GM23248 (cell line): ENCODE measurements around the gene XPC. TPM values are rescaled to one million over a fixed set of nuclear protein-coding genes. Genes with fewer than 3 reads are reported as not detected.

Source experiments
- DNase-seq: peaks from one replicate; pipeline ENCODE4 v3.0.0-alpha.2; 2015
- H2AFZ ChIP-seq: fragments of 200-600 bp; sonication (generic); 2 replicates; pipeline ENCODE4 v1.6.1; 2016; ENCODE audit warnings: antibody characterized with exemption
- H3F3A ChIP-seq: fragments of 200-600 bp; sonication (generic); 2 replicates; pipeline ENCODE4 v1.6.1; 2016; ENCODE audit warnings: mild to moderate bottlenecking, antibody characterized with exemption, mixed run types; ENCODE audit not compliant: insufficient read depth
- H3K27ac ChIP-seq: fragments of 200-600 bp; sonication (generic); 2 replicates; pipeline ENCODE4 v1.5.1; 2016; ENCODE audit warnings: mild to moderate bottlenecking
- H3K27me3 ChIP-seq: fragments of 200-600 bp; sonication (generic); replicated peaks from 2 replicates; pipeline ENCODE4 v1.6.1; 2016; ENCODE audit warnings: mild to moderate bottlenecking; ENCODE audit not compliant: insufficient read depth
- H3K36me3 ChIP-seq: fragments of 200-600 bp; sonication (generic); 2 replicates; pipeline ENCODE4 v1.6.1; 2016; ENCODE audit warnings: low read depth, mild to moderate bottlenecking
- H3K4me1 ChIP-seq: fragments of 200-600 bp; sonication (generic); 2 replicates; pipeline ENCODE4 v1.6.1; 2016; ENCODE audit warnings: mild to moderate bottlenecking; ENCODE audit not compliant: insufficient read depth
- H3K4me2 ChIP-seq: fragments of 200-600 bp; sonication (generic); one replicate; pipeline ENCODE4 v1.6.1; 2016; ENCODE audit warnings: mild to moderate bottlenecking; ENCODE audit not compliant: unreplicated experiment
- H3K4me3 ChIP-seq: fragments of 200-600 bp; sonication (generic); 2 replicates; pipeline ENCODE4 v1.5.1; 2016; ENCODE audit warnings: mild to moderate bottlenecking
- H3K79me2 ChIP-seq: fragments of 200-600 bp; sonication (generic); 2 replicates; pipeline ENCODE4 v1.6.1; 2016; ENCODE audit warnings: mild to moderate bottlenecking; ENCODE audit not compliant: insufficient read depth
- H3K9ac ChIP-seq: fragments of 200-600 bp; sonication (generic); 2 replicates; pipeline ENCODE4 v1.6.1; 2016; ENCODE audit warnings: mild to moderate bottlenecking
- H3K9me2 ChIP-seq: fragments of 200-600 bp; sonication (generic); 2 replicates; pipeline ENCODE4 v1.6.1; 2016; ENCODE audit warnings: mixed run types, mild to moderate bottlenecking, moderate library complexity; ENCODE audit not compliant: insufficient read depth
- H3K9me3 ChIP-seq: fragments of 200-600 bp; sonication (generic); one replicate; pipeline ENCODE4 v1.6.1; 2017; ENCODE audit warnings: low read depth
- H4K20me1 ChIP-seq: fragments of 200-600 bp; sonication (generic); 2 replicates; pipeline ENCODE4 v1.6.0; 2016; ENCODE audit not compliant: insufficient read depth
- EZH2 ChIP-seq: fragments of 200-600 bp; sonication (generic); IDR thresholded peaks from 2 replicates; pipeline ENCODE4 v1.6.1; 2018; ENCODE audit warnings: antibody characterized with exemption, mild to moderate bottlenecking; ENCODE audit not compliant: insufficient read depth, poor library complexity, severe bottlenecking
- EZH2phosphoT487 ChIP-seq: fragments of 200-600 bp; sonication (generic); IDR thresholded peaks from 2 replicates; pipeline ENCODE4 v1.6.1; 2018; ENCODE audit warnings: antibody characterized with exemption, moderate library complexity, mild to moderate bottlenecking, low read depth; ENCODE audit not compliant: insufficient read depth
- whole genome bisulfite sequencing, 2 experiments: methylation state at CpG; one replicate each; pipeline ENCODE4 v1.1.6; 2015 to 2017; ENCODE audit warnings: low lambda C conversion rate in 2 of 2, low coverage in 1 of 2; ENCODE audit errors: missing lambda C conversion rate in 2 of 2; 5-methylcytosine and 5-hydroxymethylcytosine counted together
- in situ Hi-C: fragments of 300-500 bp; cut with MboI; formaldehyde crosslinking; loops from 2 replicates; pipeline ENCODE4 v1.15.0; 2020
- polyA plus RNA-seq: library from polyadenylated mRNA; unstranded; fragments of >200 nt; fragmentation: Nextera tagmentation; extraction: Ambion mirVana; gene quantifications from 2 replicates; pipeline ENCODE4 v1.2.1, GENCODE V29; 2016
- total RNA-seq: library from RNA; depleted of rRNA; stranded (reverse); fragments of >200 nt; shearing (Covaris generic); gene quantifications from 2 replicates; pipeline ENCODE4 v1.2.3, GENCODE V29; 2014

XPC gene
- total and polyA plus RNA-seq, 2 experiments from 2014 or later: 42.4 to 62.1 TPM

GRCh38 chr3:14139771-14140170 lies 38.6 kb downstream of the XPC start:
- H3K4me3 ChIP-seq: no peak overlapping the region
- DNase-seq: peak; percentile 63
- H4K20me1 ChIP-seq: no peaks in the 10 kb centered on the region
- peaks cover 29% of the 10 kb centered on the region; the same call in 1 of the 2 replicates for H3K36me3 ChIP-seq
- no peaks in the 10 kb centered on the region for H3K27me3 ChIP-seq
- no peak for TF ChIP-seq EZH2phosphoT487
- TF ChIP-seq EZH2: no peak
- no peaks in the 10 kb centered on the region for H3K9me2 ChIP-seq
- 8 to 17% methylated on average over 5 of the region's 5 CpGs for WGBS, 2 experiments
- no peaks in the 10 kb centered on the region for H3K9me3 ChIP-seq
- H3K4me2 ChIP-seq: peak overlapping the region; percentile 0
- H3K9ac ChIP-seq: no peak overlapping the region
- in situ Hi-C loops: no loop called here
- H3F3A ChIP-seq: peaks cover 53% of the 10 kb centered on the region
- peak overlapping the region; percentile 100 for H3K27ac ChIP-seq
- no peaks in the 10 kb centered on the region for H3K79me2 ChIP-seq
- no peak overlapping the region for H2AFZ ChIP-seq
- H3K4me1 ChIP-seq: peaks cover 55% of the 10 kb centered on the region

DNA sequence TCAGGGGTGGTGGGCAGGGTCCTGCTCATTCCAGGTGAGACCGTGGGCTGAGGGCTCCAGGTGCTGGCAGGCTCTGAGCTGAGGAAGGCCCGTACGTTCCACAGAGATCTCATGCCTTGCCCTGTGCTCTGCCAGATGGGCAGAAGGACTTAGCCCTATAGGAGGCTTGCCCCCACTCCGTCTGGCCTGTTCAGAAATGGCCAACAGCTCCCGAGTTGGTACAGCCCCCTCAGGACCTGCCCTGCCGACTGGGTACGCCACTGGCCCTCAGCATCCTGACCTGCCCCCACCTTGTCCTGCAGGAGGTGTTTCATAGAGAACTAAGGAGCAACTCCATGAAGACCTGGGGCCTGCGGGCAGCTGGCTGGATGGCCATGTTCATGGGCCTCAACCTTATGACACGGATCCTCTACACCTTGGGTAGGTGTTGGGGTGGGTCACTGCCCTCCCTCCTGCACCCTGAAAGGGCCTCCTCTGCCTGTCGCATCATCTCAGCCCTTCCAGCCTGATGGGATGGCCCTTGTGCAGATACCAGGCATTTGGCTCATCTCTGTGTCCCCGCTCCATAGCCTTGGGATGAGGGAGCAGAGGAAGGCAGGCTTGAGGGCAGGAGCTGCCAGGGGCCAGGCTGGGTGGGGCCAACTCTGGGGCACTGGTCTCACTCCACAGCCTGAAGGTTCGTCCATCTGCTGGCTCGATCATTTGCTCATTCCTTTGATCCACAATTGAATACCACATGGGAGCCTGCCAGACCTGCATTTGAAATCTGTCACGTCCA lies 39.3 kb downstream of the XPC start:
- Histone ChIP-seq H3K79me2 (no peaks in the 10 kb centered on the region), H3K36me3 (peaks cover 33% of the 10 kb centered on the region; the same call in 1 of the 2 replicates), H3K4me1 (peaks cover 50% of the 10 kb centered on the region), H3K9me2 (no peaks in the 10 kb centered on the region), H2AFZ (no peak overlapping the region), H3K27ac (peak overlapping the region; percentile 100), H4K20me1 (no peaks in the 10 kb centered on the region), H3K9me3 (no peaks in the 10 kb centered on the region), H3K9ac (no peak overlapping the region), H3K4me2 (peak overlapping the region; percentile 0), H3K27me3 (no peaks in the 10 kb centered on the region), H3F3A (peaks cover 50% of the 10 kb centered on the region), H3K4me3 (no peak overlapping the region)
- in situ Hi-C loops: no loop called here
- DNase-seq: no peak
- TF ChIP-seq EZH2: no peak
- 84 to 86% methylated on average over 14 of the region's 14 CpGs for WGBS, 2 experiments

DNA sequence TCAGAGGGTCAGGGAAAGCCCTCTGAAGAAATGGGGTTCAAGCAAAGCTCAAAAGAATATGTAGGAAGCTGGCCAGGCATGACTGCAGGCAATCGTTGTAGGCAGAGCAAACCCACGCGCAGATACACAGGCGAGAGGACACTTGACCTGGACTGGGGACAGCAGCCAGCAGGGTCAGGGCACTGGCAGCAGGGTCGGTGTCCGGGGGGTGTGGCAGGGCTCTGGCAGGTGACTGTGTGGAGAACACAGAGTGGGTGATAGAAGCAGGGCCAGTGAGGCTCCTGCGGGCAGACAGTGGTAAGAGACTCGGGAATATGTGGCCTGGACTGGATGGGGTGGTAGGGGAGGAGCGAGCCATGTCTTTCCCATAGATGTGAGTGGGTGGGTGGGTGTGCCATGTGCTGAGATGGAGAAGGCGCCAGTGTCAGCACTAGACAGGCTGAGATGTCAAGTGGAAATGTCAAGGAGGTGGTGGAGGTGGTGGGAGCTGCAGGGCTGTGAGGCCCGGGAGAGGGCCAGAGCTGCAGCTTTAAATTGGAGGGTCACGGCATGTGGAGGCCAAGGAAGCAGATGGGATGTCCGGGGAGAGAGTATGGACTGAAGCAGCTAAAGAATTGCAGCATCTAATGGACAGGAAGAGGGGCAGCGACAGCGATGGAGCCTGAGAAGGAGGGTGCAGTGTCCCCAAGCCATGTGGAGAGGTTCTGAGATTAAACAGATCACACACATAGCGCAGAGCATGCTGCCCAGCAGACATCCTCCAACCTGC lies 40.1 kb downstream of the XPC start:
- no peak overlapping the region for H3K4me3 ChIP-seq
- no peaks in the 10 kb centered on the region for H3K9me2 ChIP-seq
- DNase-seq: no peak
- peaks cover 40% of the 10 kb centered on the region for H3K36me3 ChIP-seq
- no peaks in the 10 kb centered on the region for H3K79me2 ChIP-seq
- H3F3A ChIP-seq: peaks cover 42% of the 10 kb centered on the region
- peaks cover 42% of the 10 kb centered on the region for H3K4me1 ChIP-seq
- in situ Hi-C loops: no loop called here
- no peak overlapping the region for H3K27ac ChIP-seq
- no peaks in the 10 kb centered on the region for H3K9me3 ChIP-seq
- whole genome bisulfite sequencing, 2 experiments: 82% methylated on average over 16 of the region's 16 CpGs
- TF ChIP-seq EZH2 (no peak), EZH2phosphoT487 (no peak)
- H3K9ac ChIP-seq: no peak overlapping the region
- no peak overlapping the region for H3K4me2 ChIP-seq
- no peaks in the 10 kb centered on the region for H3K27me3 ChIP-seq
- no peak overlapping the region for H2AFZ ChIP-seq
- no peaks in the 10 kb centered on the region for H4K20me1 ChIP-seq

DNA sequence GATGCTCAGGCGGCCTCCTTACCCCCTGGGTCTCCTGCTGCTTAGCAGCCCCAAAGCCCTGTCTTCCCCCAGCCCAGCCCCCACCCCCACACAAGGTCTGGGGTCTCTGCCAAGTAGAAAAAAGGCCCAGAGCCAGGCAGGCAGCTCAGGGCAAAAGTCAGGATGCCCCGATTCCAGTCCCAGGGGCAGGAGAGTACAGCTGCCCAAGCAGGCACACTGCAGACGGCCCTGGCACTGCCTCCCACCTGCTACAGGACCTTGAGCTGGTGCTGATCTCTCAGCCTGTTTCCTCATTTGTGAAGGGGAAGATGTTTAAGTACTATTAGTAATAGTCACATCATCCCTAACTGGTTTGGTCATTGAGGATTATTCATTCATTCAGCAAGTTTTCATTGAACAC lies 41.0 kb downstream of the XPC start:
- Histone ChIP-seq H3K9me3 (no peaks in the 10 kb centered on the region), H2AFZ (no peak overlapping the region), H3K4me3 (no peak overlapping the region), H3K79me2 (no peaks in the 10 kb centered on the region), H3K27me3 (no peaks in the 10 kb centered on the region), H3K4me1 (peaks cover 34% of the 10 kb centered on the region), H3K4me2 (no peak overlapping the region), H3F3A (peaks cover 33% of the 10 kb centered on the region), H4K20me1 (no peaks in the 10 kb centered on the region), H3K9ac (no peak overlapping the region), H3K9me2 (no peaks in the 10 kb centered on the region), H3K36me3 (peaks cover 46% of the 10 kb centered on the region), H3K27ac (no peak overlapping the region)
- in situ Hi-C loops: no loop called here
- DNase-seq: peak; percentile 56
- 57 to 63% methylated on average over 3 of the region's 3 CpGs for WGBS, 2 experiments
- no peak for TF ChIP-seq EZH2
- TF ChIP-seq EZH2phosphoT487: no peak
